Natural killer cell treated with Interleukin-12 subunit alpha and Interleukin-12 subunit beta and Interleukin-15 and Interleukin-18, amount 100 ng/mL, for 72 hours (primary cell): ENCODE measurements around the gene ZHX3. TPM values are rescaled to one million over a fixed set of nuclear protein-coding genes. Genes with fewer than 3 reads are reported as not detected.

Experiments used
- ATAC-seq, 2 donors: fragments of 150-1000 bp; cut with Tn5 transposase in 1 of 2; sonication (Bioruptor Pico), chemical (Tn5 transposase) in 1 of 2; 2 replicates each; pipeline ENCODE4 v1.10.0; 2021
- DNase-seq: peaks from one replicate; pipeline ENCODE4 v3.0.0; 2022; ENCODE audit warnings: low spot score
- H3K27ac Mint-ChIP-seq, 2 donors: 1 replicate in 1 of 2; 2 replicates in 1 of 2; pipeline ENCODE4 v1.8.0; 2022; ENCODE audit warnings: mixed read lengths in 2 of 2, mild to moderate bottlenecking in 1 of 2, moderate library complexity in 1 of 2
- H3K27me3 Mint-ChIP-seq, 2 donors: 1 replicate in 1 of 2; 2 replicates in 1 of 2; pipeline ENCODE4 v1.8.0; 2022; ENCODE audit warnings: mixed read lengths in 2 of 2
- H3K36me3 Mint-ChIP-seq: one replicate; pipeline ENCODE4 v1.8.0; 2022; ENCODE audit warnings: mixed read lengths
- H3K4me1 Mint-ChIP-seq, 2 donors: 1 replicate in 1 of 2; 2 replicates in 1 of 2; pipeline ENCODE4 v1.8.0; 2022; ENCODE audit warnings: low read depth in 2 of 2, mixed read lengths in 2 of 2, mild to moderate bottlenecking in 1 of 2
- H3K4me3 Mint-ChIP-seq: one replicate; pipeline ENCODE4 v1.8.0; 2022; ENCODE audit warnings: mixed read lengths
- H3K9me3 Mint-ChIP-seq: 2 replicates; pipeline ENCODE4 v1.8.0; 2022; ENCODE audit warnings: mixed read lengths
- total RNA-seq, 2 donors: library from RNA; stranded (reverse); gene quantifications; one replicate each; pipeline ENCODE4 v1.2.3, GENCODE V29; 2022

The ZHX3 gene
- total RNA-seq, 2 donors from 2014 or later = 7.6 to 21.6 TPM

DNA sequence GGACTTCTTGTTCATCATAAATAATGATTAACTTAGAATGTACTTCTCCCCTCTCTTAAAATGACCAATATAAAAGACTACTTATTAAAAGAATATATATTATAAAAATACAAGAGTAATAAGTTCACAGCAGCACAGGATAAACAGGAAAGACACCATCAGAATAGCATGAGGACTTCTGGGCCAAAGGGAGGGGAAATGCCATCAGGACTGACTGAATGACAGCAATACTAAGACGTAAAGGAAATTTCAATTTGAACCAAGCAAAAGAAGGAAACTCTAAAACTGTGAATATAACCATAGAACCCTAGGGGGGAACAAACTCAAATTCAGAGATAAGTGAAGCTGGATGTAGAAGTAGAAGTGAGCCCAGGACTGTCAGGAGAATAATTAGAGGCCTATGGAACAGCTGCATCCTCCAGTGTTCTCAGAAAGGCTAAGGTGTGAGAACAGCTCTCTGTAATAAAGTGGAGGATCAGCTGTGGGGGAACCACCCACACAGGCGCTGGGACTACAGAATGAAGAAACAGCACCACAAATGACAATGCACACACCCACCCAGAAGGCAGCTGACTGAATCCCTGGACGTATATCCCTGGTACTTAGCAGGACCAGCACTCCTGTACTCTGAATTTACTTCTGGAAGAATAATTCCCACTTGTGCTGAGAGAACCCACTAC lies 37.8 kb downstream of the ZHX3 start:
- H3K4me3 Mint-ChIP-seq = no peak overlapping the region
- no peak for DNase-seq
- H3K4me1 Mint-ChIP-seq = peaks cover 0 to 4% of the 10 kb centered on the region in 2 donors
- no peaks in the 10 kb centered on the region for H3K36me3 Mint-ChIP-seq
- H3K27ac Mint-ChIP-seq = no peak overlapping the region
- no peaks in the 10 kb centered on the region for H3K9me3 Mint-ChIP-seq
- no peaks in the 10 kb centered on the region for H3K27me3 Mint-ChIP-seq
- peak in 1 of 2 donors; percentile 66 for ATAC-seq

DNA sequence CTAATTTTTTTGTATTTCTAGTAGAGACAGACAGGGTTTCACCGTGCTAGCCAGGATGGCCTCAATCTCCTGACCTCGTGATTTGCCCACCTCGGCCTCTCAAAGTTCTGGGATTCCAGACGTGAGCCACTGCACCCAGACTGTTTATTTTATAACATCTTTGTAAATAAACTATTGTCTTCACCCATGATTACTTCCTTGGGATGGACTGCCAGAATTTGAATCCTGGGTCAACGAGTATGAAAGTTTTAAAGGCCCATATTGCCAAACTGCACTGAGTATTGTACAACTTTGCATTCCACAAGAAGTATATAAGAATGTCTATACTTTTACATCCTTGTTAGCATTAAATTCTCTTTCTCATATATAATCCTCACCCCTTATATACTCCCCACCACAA lies 38.6 kb downstream of the ZHX3 start:
- H3K27ac Mint-ChIP-seq = no peak overlapping the region
- DNase-seq (no peak), ATAC-seq (no peak)
- H3K9me3 Mint-ChIP-seq = no peaks in the 10 kb centered on the region
- no peaks in the 10 kb centered on the region for H3K27me3 Mint-ChIP-seq
- no peak overlapping the region for H3K4me3 Mint-ChIP-seq
- H3K4me1 Mint-ChIP-seq = peaks cover 0 to 4% of the 10 kb centered on the region in 2 donors
- no peaks in the 10 kb centered on the region for H3K36me3 Mint-ChIP-seq

DNA sequence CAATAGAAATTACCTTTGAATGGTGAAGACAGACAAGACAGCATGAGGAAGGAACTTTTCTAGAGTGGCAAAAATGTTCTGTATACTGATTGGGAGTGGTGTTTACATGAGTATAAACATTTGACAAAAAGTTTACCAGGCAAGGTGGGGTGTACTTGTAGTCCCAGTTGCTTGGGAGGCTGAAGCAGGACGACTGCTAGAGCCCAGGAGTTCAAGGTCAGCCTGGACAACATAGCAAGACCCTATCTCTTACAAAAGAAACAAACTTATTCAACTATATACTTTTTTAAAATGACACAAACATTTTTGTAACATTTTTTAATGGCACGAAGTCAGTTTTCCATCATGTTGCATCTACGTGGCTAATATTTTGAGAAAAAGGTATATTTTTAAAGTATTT lies 40.5 kb downstream of the ZHX3 start:
- DNase-seq (no peak), ATAC-seq (no peak)
- H3K4me1 Mint-ChIP-seq = peaks cover 0 to 6% of the 10 kb centered on the region in 2 donors
- H3K36me3 Mint-ChIP-seq = no peaks in the 10 kb centered on the region
- no peak overlapping the region for H3K4me3 Mint-ChIP-seq
- H3K9me3 Mint-ChIP-seq = no peaks in the 10 kb centered on the region
- H3K27me3 Mint-ChIP-seq = peaks cover 0 to 2% of the 10 kb centered on the region in 2 donors
- H3K27ac Mint-ChIP-seq = no peak overlapping the region

DNA sequence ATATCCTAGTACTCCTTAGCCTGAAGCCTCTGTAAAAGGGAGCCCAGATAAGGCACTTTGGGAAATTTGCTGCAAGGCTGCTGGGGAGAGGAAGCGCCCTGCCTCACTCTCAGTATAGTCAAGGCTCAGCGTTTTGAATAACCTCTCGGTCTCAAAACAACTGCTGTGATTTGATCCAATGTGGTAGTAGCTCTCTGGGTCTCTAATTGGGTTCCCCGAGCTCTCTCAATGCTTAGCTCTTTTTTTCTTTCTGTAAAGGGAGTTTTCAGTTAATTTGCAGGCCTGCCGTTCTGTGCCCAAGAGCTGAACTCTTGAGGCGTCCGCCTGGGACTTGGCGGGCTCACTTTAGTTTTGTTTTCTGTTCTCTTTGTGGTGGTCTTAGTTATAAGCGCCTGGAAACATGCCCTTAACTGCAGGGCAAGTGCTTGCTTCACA lies 41.2 kb downstream of the ZHX3 start:
- Mint-ChIP-seq H3K9me3 (no peaks in the 10 kb centered on the region), H3K4me3 (no peak overlapping the region), H3K27ac (peak overlapping the region in 1 of 2 donors; percentile 53), H3K36me3 (no peaks in the 10 kb centered on the region), H3K27me3 (peaks cover 0 to 2% of the 10 kb centered on the region in 2 donors), H3K4me1 (peaks cover 0 to 6% of the 10 kb centered on the region in 2 donors)
- ATAC-seq (no peak), DNase-seq (no peak)

DNA sequence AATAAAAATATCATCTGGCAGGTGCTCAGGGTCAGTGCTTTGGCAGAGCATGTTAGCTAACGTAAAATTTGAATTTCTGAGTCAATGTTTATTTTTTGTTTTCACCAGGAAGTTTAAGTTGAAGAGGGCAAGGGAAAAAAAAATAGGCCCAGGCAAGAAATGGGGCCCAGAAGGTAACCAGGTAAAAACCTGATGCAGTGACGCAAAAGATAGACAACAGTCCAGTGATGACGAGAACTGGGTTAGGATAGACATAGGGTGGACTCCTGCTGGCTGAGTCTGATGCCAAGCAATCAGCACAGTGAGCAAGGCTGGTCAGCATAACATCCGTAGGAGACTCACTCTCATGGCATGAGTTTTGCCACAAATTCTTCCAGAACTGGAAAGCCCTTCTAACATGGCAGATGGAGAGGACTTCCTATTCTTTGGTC lies 42.2 kb downstream of the ZHX3 start:
- no peak for ATAC-seq
- no peak overlapping the region for H3K27ac Mint-ChIP-seq
- no peak overlapping the region for H3K4me3 Mint-ChIP-seq

DNA sequence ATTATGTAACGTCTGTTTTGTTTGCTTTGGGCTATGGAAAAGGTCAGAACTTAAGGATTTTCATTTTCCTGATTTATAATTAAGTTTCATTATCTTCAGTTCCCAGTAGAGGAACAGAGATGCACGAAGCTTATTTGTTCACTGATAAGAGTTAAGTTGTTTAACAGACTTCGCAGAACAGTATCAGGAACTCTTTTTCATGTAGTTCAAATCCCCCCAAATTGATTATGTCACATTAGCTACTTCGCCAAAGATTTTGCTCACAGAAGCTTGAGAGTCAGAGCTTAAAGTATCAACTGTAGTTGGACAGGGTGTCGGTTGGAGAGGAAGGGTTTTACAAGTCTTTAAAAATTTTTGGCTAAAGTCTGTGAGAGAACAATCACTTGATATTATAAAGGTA lies 43.4 kb downstream of the ZHX3 start:
- no peaks in the 10 kb centered on the region for H3K36me3 Mint-ChIP-seq
- H3K4me3 Mint-ChIP-seq = no peak overlapping the region
- peaks cover 0 to 3% of the 10 kb centered on the region in 2 donors for H3K4me1 Mint-ChIP-seq
- H3K27ac Mint-ChIP-seq = no peak overlapping the region
- H3K27me3 Mint-ChIP-seq = peaks cover 0 to 2% of the 10 kb centered on the region in 2 donors
- H3K9me3 Mint-ChIP-seq = no peaks in the 10 kb centered on the region
- DNase-seq (no peak), ATAC-seq (no peak)

More for the DNA sequence above, 42.2 kb downstream of the ZHX3 start:
- Mint-ChIP-seq H3K9me3 (no peaks in the 10 kb centered on the region), H3K27me3 (peaks cover 0 to 2% of the 10 kb centered on the region in 2 donors), H3K4me1 (peaks cover 0 to 6% of the 10 kb centered on the region in 2 donors), H3K36me3 (no peaks in the 10 kb centered on the region)
- no peak for DNase-seq

DNA sequence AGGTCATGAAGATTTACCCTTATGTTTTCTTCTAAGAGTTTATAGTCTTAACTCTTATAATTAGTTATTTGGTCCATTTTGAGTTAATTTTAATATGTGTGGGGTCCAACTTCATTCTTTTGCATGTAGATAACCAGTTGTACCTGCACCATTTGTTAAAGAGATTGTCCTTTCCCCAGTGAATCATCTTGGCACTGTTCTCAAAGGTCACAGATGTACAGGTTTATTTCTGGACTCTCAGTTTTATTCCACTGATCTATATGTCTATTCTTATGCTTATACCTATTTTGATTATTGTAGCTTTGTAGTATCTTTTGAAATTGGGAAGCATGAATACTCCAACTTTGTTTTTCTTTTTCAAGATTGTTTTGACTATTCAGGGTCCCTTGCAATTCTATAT lies 44.1 kb downstream of the ZHX3 start:
- ATAC-seq = no peak
- Mint-ChIP-seq H3K27me3 (peaks cover 0 to 2% of the 10 kb centered on the region in 2 donors), H3K27ac (no peak overlapping the region), H3K4me1 (peaks cover 0 to 3% of the 10 kb centered on the region in 2 donors), H3K9me3 (no peaks in the 10 kb centered on the region), H3K4me3 (no peak overlapping the region), H3K36me3 (no peaks in the 10 kb centered on the region)
- DNase-seq = no peak

DNA sequence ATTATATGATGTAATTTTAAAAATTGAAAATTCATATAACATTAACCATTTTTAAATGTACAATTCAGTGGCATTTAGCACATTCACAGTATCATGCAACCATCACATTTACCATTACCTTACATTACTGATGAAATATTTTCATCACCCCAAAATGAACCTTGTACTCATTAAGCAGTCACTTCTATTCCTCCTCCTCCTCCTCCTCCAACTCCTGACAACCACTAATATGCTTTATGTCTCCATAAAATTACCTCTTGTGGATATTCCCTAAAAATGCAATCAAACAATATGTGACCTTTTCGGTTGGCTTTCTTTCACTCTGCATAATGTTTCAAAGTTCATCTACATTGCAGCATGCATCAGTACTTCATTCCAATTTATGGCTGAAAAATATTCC lies 45.2 kb downstream of the ZHX3 start:
- H3K27ac Mint-ChIP-seq = no peak overlapping the region

DNA sequence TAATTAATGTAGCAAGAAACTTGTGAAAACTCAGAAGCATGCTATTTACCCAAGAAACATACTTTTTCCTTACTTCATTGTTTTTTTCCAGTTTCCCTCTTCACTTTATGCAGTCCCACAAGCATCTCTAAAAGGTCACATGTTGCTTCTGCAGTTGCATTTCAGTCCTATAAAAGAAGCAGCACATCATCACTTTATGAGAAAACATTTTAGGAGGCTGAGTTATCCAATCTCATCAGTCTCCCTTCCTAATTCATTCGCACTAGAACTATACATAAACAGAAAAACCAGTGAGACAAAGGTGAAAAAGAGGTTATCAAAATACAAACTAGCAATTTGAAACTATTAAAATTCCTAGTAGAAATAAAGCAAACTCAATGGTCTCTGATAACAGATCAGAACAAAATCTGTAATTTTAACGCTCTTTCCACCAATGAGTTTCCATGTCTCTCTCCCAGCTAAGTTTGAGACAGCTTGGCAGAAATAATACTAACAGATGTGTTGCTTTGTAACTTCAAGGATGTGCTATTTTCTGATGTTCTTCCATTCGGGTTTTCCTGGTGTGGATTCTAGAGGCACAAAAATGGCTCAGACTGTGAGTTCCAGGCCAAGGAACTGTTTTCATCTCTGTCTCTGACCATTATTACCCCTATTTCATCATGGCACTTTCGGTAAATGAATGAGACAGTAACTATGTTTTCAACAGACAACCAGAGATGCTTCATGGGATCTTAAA lies 48.4 kb downstream of the ZHX3 start:
- no peak overlapping the region for H3K4me3 Mint-ChIP-seq
- H3K27ac Mint-ChIP-seq = no peak overlapping the region
- ATAC-seq (no peak), DNase-seq (no peak)
- H3K4me1 Mint-ChIP-seq = peaks cover 0 to 3% of the 10 kb centered on the region in 2 donors
- H3K36me3 Mint-ChIP-seq = no peaks in the 10 kb centered on the region
- H3K9me3 Mint-ChIP-seq = no peaks in the 10 kb centered on the region
- H3K27me3 Mint-ChIP-seq = peaks cover 0 to 2% of the 10 kb centered on the region in 2 donors

More for the DNA sequence above, 45.2 kb downstream of the ZHX3 start:
- ATAC-seq (no peak), DNase-seq (no peak)
- Mint-ChIP-seq H3K4me3 (no peak overlapping the region), H3K4me1 (peaks cover 0 to 3% of the 10 kb centered on the region in 2 donors), H3K27me3 (peaks cover 0 to 2% of the 10 kb centered on the region in 2 donors), H3K36me3 (no peaks in the 10 kb centered on the region), H3K9me3 (no peaks in the 10 kb centered on the region)

DNA sequence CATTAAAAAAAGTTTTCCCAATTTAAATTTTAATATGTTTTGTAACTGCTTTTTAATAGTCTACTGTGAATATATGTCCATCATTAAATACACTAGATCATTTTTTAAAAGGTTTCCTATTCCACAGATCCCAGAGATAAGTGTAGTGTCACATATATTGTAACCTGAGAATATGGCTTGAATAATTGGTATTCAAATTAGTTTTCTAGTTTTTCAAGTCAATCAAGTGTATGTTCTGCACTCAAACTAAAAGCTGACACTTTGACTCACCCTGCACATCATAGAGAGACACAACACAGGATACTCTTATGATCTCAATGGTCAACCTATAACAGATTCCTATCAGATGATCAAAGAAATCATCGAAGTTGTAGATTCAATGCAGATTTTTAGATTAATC lies 49.1 kb downstream of the ZHX3 start:
- Mint-ChIP-seq H3K9me3 (no peaks in the 10 kb centered on the region), H3K4me3 (no peak overlapping the region), H3K27ac (no peak overlapping the region), H3K27me3 (peaks cover 0 to 2% of the 10 kb centered on the region in 2 donors), H3K4me1 (peaks cover 0 to 3% of the 10 kb centered on the region in 2 donors), H3K36me3 (no peaks in the 10 kb centered on the region)
- ATAC-seq (no peak), DNase-seq (no peak)

DNA sequence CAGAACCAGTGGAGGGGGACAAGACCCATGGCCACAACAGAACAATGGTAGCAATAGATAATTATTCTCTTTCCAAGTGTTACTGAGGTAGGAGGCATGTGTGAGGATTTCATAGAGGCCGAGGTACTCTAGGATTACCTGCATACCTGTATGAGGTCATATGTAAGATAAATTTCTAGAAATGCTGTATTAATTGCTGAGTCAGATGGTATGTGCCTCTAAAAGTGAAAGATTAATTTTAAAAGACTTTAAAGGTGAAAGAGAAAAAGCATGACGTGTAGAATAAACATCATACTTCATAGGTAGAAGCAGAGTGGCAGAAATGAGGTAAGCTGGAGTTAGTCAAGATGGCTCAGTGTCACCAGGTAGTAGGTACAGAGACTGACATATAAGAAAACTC lies 51.6 kb downstream of the ZHX3 start:
- Mint-ChIP-seq H3K4me1 (no peaks in the 10 kb centered on the region), H3K36me3 (no peaks in the 10 kb centered on the region), H3K4me3 (no peak overlapping the region), H3K27me3 (no peaks in the 10 kb centered on the region), H3K9me3 (no peaks in the 10 kb centered on the region), H3K27ac (no peak overlapping the region)
- DNase-seq (no peak), ATAC-seq (no peak)

DNA sequence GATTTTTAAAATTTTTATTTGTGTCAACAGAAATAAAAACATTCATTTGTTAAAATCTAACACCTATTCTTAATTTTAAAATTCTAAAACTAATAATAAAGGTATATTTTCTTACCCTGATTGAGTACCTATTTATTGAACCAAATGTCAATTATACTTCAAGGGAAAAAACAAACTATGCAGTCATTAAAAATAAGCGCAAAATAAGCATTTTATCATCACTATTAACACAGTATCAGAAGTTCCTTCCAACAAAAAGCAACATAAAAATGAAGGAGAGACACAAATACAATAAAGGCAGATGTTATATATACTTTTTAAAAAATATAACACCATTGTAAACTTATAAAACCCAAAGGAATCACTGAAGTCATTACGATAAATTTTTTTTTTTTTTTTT lies 52.7 kb downstream of the ZHX3 start:
- ATAC-seq (no peak), DNase-seq (no peak)
- no peak overlapping the region for H3K27ac Mint-ChIP-seq
- H3K9me3 Mint-ChIP-seq = no peaks in the 10 kb centered on the region
- no peaks in the 10 kb centered on the region for H3K4me1 Mint-ChIP-seq
- H3K4me3 Mint-ChIP-seq = no peak overlapping the region
- no peaks in the 10 kb centered on the region for H3K36me3 Mint-ChIP-seq
- H3K27me3 Mint-ChIP-seq = no peaks in the 10 kb centered on the region

DNA sequence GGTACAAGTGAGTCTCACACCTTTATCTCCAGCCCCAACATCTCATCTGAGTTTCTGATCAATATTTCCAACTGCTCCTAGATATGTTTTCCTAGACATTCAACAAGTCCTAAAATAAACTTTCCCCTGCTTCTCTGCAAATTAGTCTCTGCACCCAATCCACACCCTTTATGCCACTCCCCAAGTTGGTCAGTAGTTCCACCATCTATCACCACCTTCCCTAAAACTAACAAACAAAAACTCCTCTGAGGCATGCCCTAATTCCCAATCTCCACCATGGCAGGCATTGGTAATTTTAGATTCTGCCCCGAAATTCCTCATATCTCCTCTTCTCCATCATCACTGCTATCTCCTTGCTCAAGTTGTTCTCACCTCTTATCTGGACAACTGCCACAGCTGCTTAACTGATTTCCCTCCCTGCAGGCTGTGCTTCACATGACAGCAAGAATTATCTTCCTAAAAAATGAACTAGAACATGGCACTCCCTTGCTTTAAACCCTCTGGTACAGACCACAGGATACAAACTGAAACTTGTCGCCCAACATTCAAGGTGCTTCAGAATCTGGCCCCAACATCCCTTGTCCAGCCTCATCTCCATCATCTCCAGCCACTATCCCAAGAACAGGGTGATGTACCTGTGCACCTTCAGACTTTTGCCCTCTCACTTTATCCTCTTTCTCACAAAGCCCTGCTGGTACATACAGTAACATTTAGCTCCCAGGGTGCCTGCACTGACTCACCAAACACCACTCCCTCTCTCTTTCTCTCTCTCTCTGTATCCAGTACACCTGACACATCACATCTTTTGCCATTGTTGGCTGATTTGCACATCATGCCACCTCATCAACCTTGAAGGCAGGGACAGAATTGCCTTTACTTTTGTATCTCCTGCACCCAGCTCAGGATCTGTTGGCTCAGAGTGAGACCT lies 55.5 kb downstream of the ZHX3 start:
- H3K36me3 Mint-ChIP-seq = no peaks in the 10 kb centered on the region
- no peaks in the 10 kb centered on the region for H3K4me1 Mint-ChIP-seq
- DNase-seq (no peak), ATAC-seq (no peak)
- H3K27ac Mint-ChIP-seq = no peak overlapping the region
- H3K27me3 Mint-ChIP-seq = no peaks in the 10 kb centered on the region
- no peak overlapping the region for H3K4me3 Mint-ChIP-seq
- no peaks in the 10 kb centered on the region for H3K9me3 Mint-ChIP-seq
